Neuronal stem cell (in vitro differentiated cells): ENCODE results near the gene PTPN4.

Experiments used
- DNase-seq: peaks from one replicate; pipeline ENCODE4 v3.0.0-alpha.2; 2013; ENCODE audit warnings: low spot score
- H2AFZ ChIP-seq: one replicate; pipeline ENCODE4 v1.6.1; 2013; ENCODE audit warnings: mild to moderate bottlenecking, low read length, inconsistent platforms
- H2AK5ac ChIP-seq: 2 replicates; pipeline ENCODE4 v1.6.1; 2013; ENCODE audit warnings: low read depth, mild to moderate bottlenecking, inconsistent platforms, low read length, moderate library complexity, mixed read lengths
- H2BK120ac ChIP-seq: 2 replicates; pipeline ENCODE4 v1.6.1; 2013; ENCODE audit warnings: low read depth, mild to moderate bottlenecking, inconsistent platforms, low read length, moderate library complexity, mixed read lengths
- H2BK12ac ChIP-seq: one replicate; pipeline ENCODE4 v1.6.1; 2013; ENCODE audit warnings: low read length, inconsistent platforms
- H2BK15ac ChIP-seq: 2 replicates; pipeline ENCODE4 v1.6.1; 2013; ENCODE audit warnings: mild to moderate bottlenecking, low read length, inconsistent platforms, mixed read lengths
- H2BK5ac ChIP-seq: one replicate; pipeline ENCODE4 v1.6.1; 2013; ENCODE audit warnings: inconsistent platforms, mild to moderate bottlenecking, low read length, moderate library complexity
- H3K14ac ChIP-seq: one replicate; pipeline ENCODE4 v1.6.1; 2013; ENCODE audit warnings: low read length, inconsistent platforms
- H3K18ac ChIP-seq: 2 replicates; pipeline ENCODE4 v1.6.1; 2013; ENCODE audit warnings: low read length, inconsistent platforms
- H3K23ac ChIP-seq: 2 replicates; pipeline ENCODE4 v1.6.1; 2013; ENCODE audit warnings: low read depth, mild to moderate bottlenecking, mixed read lengths, low read length, inconsistent platforms; ENCODE audit not compliant: poor library complexity
- H3K27ac ChIP-seq: replicated peaks from 3 replicates; pipeline ENCODE4 v1.5.1; 2013; ENCODE audit warnings: low read length, inconsistent platforms
- H3K27me3 ChIP-seq, 3 experiments: 2 replicates each; pipeline ENCODE4 v1.6.1; 2013; ENCODE audit warnings: low read length in 3 of 3, mild to moderate bottlenecking in 2 of 3, inconsistent platforms in 1 of 3, low read depth in 1 of 3, mixed read lengths in 1 of 3, moderate library complexity in 1 of 3; ENCODE audit not compliant: control insufficient read depth in 3 of 3, insufficient read depth in 3 of 3
- H3K36me3 ChIP-seq, 2 donors: replicated peaks in 1 of 2; 2 replicates each; pipeline ENCODE4 v1.6.1; 2013; ENCODE audit warnings: low read length in 2 of 2; ENCODE audit not compliant: control insufficient read depth in 2 of 2, insufficient read depth in 2 of 2
- H3K4ac ChIP-seq: 2 replicates; pipeline ENCODE4 v1.6.1; 2013; ENCODE audit warnings: inconsistent platforms, mild to moderate bottlenecking, low read length, moderate library complexity
- H3K4me1 ChIP-seq, 2 donors: 1 replicate in 1 of 2; 2 replicates in 1 of 2; pipeline ENCODE4 v1.6.1; 2013; ENCODE audit warnings: low read length in 2 of 2, low read depth in 1 of 2; ENCODE audit not compliant: control insufficient read depth in 2 of 2, insufficient read depth in 1 of 2
- H3K4me2 ChIP-seq: one replicate; pipeline ENCODE4 v1.6.1; 2013; ENCODE audit warnings: mild to moderate bottlenecking, low read length, inconsistent platforms; ENCODE audit not compliant: insufficient read depth, poor library complexity, severe bottlenecking
- H3K4me3 ChIP-seq, 2 donors: 2 replicates each; pipeline ENCODE4 v1.5.1; 2013; ENCODE audit warnings: low read length in 2 of 2, mild to moderate bottlenecking in 2 of 2, inconsistent platforms in 1 of 2, moderate library complexity in 1 of 2
- H3K79me1 ChIP-seq: one replicate; pipeline ENCODE4 v1.6.1; 2013; ENCODE audit warnings: low read depth, mild to moderate bottlenecking, inconsistent platforms, low read length, moderate library complexity
- H3K9ac ChIP-seq: one replicate; pipeline ENCODE4 v1.6.1; 2013; ENCODE audit warnings: mild to moderate bottlenecking, low read depth, low read length, inconsistent platforms; ENCODE audit not compliant: poor library complexity
- H3K9me3 ChIP-seq, 2 donors: replicated peaks in 1 of 2; 2 replicates each; pipeline versions ENCODE3 to v1.6.1; 2013; ENCODE audit warnings: low read length in 2 of 2, mild to moderate bottlenecking in 2 of 2, inconsistent platforms in 1 of 2, low read depth in 1 of 2, mixed read lengths in 1 of 2, moderate library complexity in 1 of 2; ENCODE audit not compliant: control insufficient read depth in 2 of 2, insufficient read depth in 1 of 2
- H4K8ac ChIP-seq: one replicate; pipeline ENCODE4 v1.6.1; 2013; ENCODE audit warnings: low read depth, mild to moderate bottlenecking, inconsistent platforms, low read length, moderate library complexity
- H4K91ac ChIP-seq: one replicate; pipeline ENCODE4 v1.6.1; 2013; ENCODE audit warnings: low read length, low read depth, mild to moderate bottlenecking, inconsistent platforms; ENCODE audit not compliant: poor library complexity
- WGBS, 2 donors: extraction: QIAGEN DNeasy Blood & Tissue Kit; methylation state at CpG; one replicate each; pipeline ENCODE4 v1.1.7; 2013; ENCODE audit warnings: missing lambda C conversion rate in 2 of 2, mixed read lengths in 1 of 2; ENCODE audit not compliant: insufficient read length in 2 of 2, insufficient replicate concordance in 1 of 2; ENCODE audit errors: extremely low coverage in 2 of 2; 5-methylcytosine and 5-hydroxymethylcytosine counted together

PTPN4 gene

GRCh38 chr2:119739580-119740255 lies 20.0 kb upstream of the PTPN4 start:
- no peak overlapping the region for H2BK15ac ChIP-seq
- no CpG with 5 or more reads among the region's 3 CpGs for WGBS, 2 donors
- H2BK120ac ChIP-seq: no peak overlapping the region
- H2AK5ac ChIP-seq: no peak overlapping the region
- no peaks in the 10 kb centered on the region for H3K36me3 ChIP-seq
- no peak overlapping the region for H2AFZ ChIP-seq
- no peak for DNase-seq
- no peak overlapping the region for H3K14ac ChIP-seq
- H3K4ac ChIP-seq: no peak overlapping the region
- H3K27ac ChIP-seq: no peak overlapping the region
- peaks cover 0 to 33% (median 0%) of the 10 kb centered on the region in 3 experiments for H3K27me3 ChIP-seq
- H3K9me3 ChIP-seq: no peaks in the 10 kb centered on the region
- H3K4me1 ChIP-seq: peaks cover 5 to 6% of the 10 kb centered on the region in 2 donors
- H3K79me1 ChIP-seq: no peaks in the 10 kb centered on the region
- no peak overlapping the region for H2BK5ac ChIP-seq
- H3K9ac ChIP-seq: no peak overlapping the region
- H2BK12ac ChIP-seq: no peak overlapping the region
- no peak overlapping the region for H4K91ac ChIP-seq
- peak overlapping the region; percentile 15 for H3K18ac ChIP-seq
- H3K4me2 ChIP-seq: no peak overlapping the region
- no peak overlapping the region for H4K8ac ChIP-seq
- no peak overlapping the region for H3K4me3 ChIP-seq
- no peak overlapping the region for H3K23ac ChIP-seq

- H3K27me3 ChIP-seq: peaks cover 0 to 45% (median 0%) of the 10 kb centered on the region in 3 experiments
- H3K23ac ChIP-seq: no peak overlapping the region
- no peak overlapping the region for H3K4me2 ChIP-seq
- no peak overlapping the region for H3K4ac ChIP-seq
- no peak overlapping the region for H4K91ac ChIP-seq
- H2AFZ ChIP-seq: no peak overlapping the region
- H3K79me1 ChIP-seq: no peaks in the 10 kb centered on the region
- no peak overlapping the region for H2BK5ac ChIP-seq
- no peak overlapping the region for H3K14ac ChIP-seq
- no peak overlapping the region for H2BK15ac ChIP-seq
- no peak for DNase-seq
- H2AK5ac ChIP-seq: no peak overlapping the region
- no peaks in the 10 kb centered on the region for H3K36me3 ChIP-seq
- no peak overlapping the region for H3K9ac ChIP-seq
- H2BK120ac ChIP-seq: no peak overlapping the region
- H3K4me3 ChIP-seq: no peak overlapping the region
- no peak overlapping the region for H4K8ac ChIP-seq
- WGBS, 2 donors: no CpG with 5 or more reads among the region's 3 CpGs
- H2BK12ac ChIP-seq: no peak overlapping the region
- H3K9me3 ChIP-seq: no peaks in the 10 kb centered on the region
- no peak overlapping the region for H3K18ac ChIP-seq
- H3K27ac ChIP-seq: no peak overlapping the region
- peaks cover 0 to 3% of the 10 kb centered on the region in 2 donors for H3K4me1 ChIP-seq
Measured at GRCh38 chr2:119741001-119741400, 18.7 kb upstream of the PTPN4 start.

- H3K23ac ChIP-seq: no peak overlapping the region
- H2BK5ac ChIP-seq: no peak overlapping the region
- H2BK12ac ChIP-seq: no peak overlapping the region
- H3K79me1 ChIP-seq: no peaks in the 10 kb centered on the region
- H4K8ac ChIP-seq: no peak overlapping the region
- H3K27me3 ChIP-seq: peaks cover 0 to 43% (median 0%) of the 10 kb centered on the region in 3 experiments
- H3K9ac ChIP-seq: no peak overlapping the region
- no peaks in the 10 kb centered on the region for H3K9me3 ChIP-seq
- no peak overlapping the region for H3K4ac ChIP-seq
- no peak overlapping the region for H2AFZ ChIP-seq
- H2BK120ac ChIP-seq: no peak overlapping the region
- no peak for DNase-seq
- H3K4me2 ChIP-seq: no peak overlapping the region
- no peak overlapping the region for H3K4me3 ChIP-seq
- no peak overlapping the region for H3K18ac ChIP-seq
- no peaks in the 10 kb centered on the region for H3K36me3 ChIP-seq
- no CpG with 5 or more reads among the region's 3 CpGs for WGBS, 2 donors
- no peak overlapping the region for H4K91ac ChIP-seq
- no peak overlapping the region for H3K14ac ChIP-seq
- H2AK5ac ChIP-seq: no peak overlapping the region
- H2BK15ac ChIP-seq: no peak overlapping the region
- H3K4me1 ChIP-seq: peaks cover 5% of the 10 kb centered on the region in 2 donors
- H3K27ac ChIP-seq: no peak overlapping the region
Measured at GRCh38 chr2:119741868-119742267, 17.9 kb upstream of the PTPN4 start.

DNA sequence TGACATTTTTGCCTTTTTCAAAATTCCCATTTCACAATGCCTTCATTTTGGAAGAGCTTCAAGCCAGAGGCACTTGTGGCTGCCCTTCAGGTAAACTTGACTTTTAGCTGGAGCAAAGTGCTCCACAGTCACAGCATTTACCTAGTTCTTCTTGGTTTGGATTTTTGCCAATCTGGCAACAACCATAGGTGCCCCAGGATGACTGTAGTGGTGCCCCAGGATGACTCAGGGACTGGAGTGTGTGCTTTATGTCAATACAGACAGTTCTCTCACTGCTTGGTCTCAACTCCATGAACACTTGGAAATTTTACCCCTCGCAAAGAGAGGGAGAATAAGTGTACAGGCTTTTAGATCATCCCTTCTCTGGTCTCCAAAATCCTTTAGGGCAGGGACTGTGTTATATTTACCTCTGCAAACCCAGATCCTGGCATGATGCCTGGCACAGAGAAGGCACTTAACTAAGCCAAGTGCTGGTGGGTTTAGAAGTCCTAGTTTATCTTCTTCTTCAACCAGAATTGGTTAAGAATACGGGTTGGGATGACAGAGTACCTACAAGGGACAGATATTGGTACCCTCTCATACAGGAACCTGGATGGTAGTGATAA lies 15.3 kb upstream of the PTPN4 start:
- Histone ChIP-seq H3K9ac (no peak overlapping the region), H3K36me3 (no peaks in the 10 kb centered on the region), H4K91ac (no peak overlapping the region), H3K23ac (no peak overlapping the region), H2AK5ac (no peak overlapping the region), H3K79me1 (no peaks in the 10 kb centered on the region), H3K14ac (no peak overlapping the region), H4K8ac (no peak overlapping the region), H2BK15ac (no peak overlapping the region), H3K9me3 (no peaks in the 10 kb centered on the region), H3K18ac (no peak overlapping the region), H3K4me1 (peaks cover 8 to 11% of the 10 kb centered on the region in 2 donors), H3K27ac (no peak overlapping the region), H2BK12ac (no peak overlapping the region), H3K4ac (no peak overlapping the region), H3K27me3 (peaks cover 0 to 55% (median 0%) of the 10 kb centered on the region in 3 experiments), H3K4me3 (no peak overlapping the region), H2AFZ (no peak overlapping the region), H2BK5ac (no peak overlapping the region), H3K4me2 (no peak overlapping the region), H2BK120ac (no peak overlapping the region)
- WGBS, 2 donors: no CpG with 5 or more reads among the region's 2 CpGs
- no peak for DNase-seq
